Omental fat pad (tissue), 4 donors: ENCODE measurements around the gene RGS2. TPM values are rescaled to one million over a fixed set of nuclear protein-coding genes. Genes with fewer than 3 reads are reported as not detected.

Source experiments
- ATAC-seq: fragments of 150-250 bp; one replicate; pipeline ENCODE4 v1.9.1; 2016; ENCODE audit warnings: mild to moderate bottlenecking, moderate library complexity; ENCODE audit not compliant: low FRiP score
- DNase-seq: peaks from one replicate; pipeline ENCODE4 v3.0.0-alpha.2; 2019; ENCODE audit warnings: low spot score
- CTCF ChIP-seq, 3 donors: fragments of 450-650 bp; IDR thresholded peaks; one replicate each; pipeline ENCODE4 v1.5.1; 2016 to 2017; ENCODE audit warnings: antibody characterized with exemption in 3 of 3, mild to moderate bottlenecking in 3 of 3, moderate library complexity in 2 of 3
- total RNA-seq, 4 donors: library from RNA; depleted of rRNA; stranded (reverse); fragments of >200 nt; gene quantifications; one replicate each; pipeline ENCODE4 v1.1.0, GENCODE V29; 2016

The RGS2 gene
- total RNA-seq, 4 donors from 2014 or later = 92.2 to 375 (median 140) TPM

- ATAC-seq (no peak), DNase-seq (no peak)
- TF ChIP-seq CTCF (IDR thresholded peaks at IDR 0.05) = no peak
Measured at GRCh38 chr1:192811594-192812239, 2.9 kb downstream of the RGS2 start.

- ATAC-seq = no peak
- no peak for DNase-seq
Measured at GRCh38 chr1:192812420-192813209, 3.8 kb downstream of the RGS2 start.

GRCh38 chr1:192814805-192815204, 6.0 kb downstream of the RGS2 start:
- DNase-seq (no peak), ATAC-seq (no peak)
- no peak for TF ChIP-seq CTCF (IDR thresholded peaks at IDR 0.05)

More at GRCh38 chr1:192812420-192813209, 3.8 kb downstream of the RGS2 start:
- no peak for TF ChIP-seq CTCF (IDR thresholded peaks at IDR 0.05)

- DNase-seq (no peak), ATAC-seq (no peak)
- no peak for TF ChIP-seq CTCF (IDR thresholded peaks at IDR 0.05)
Measured at GRCh38 chr1:192817246-192817645, 8.4 kb downstream of the RGS2 start.

- no peak for TF ChIP-seq CTCF (IDR thresholded peaks at IDR 0.05)
- no peak for ATAC-seq
- no peak for DNase-seq
Measured at GRCh38 chr1:192821296-192821695, 12.5 kb downstream of the RGS2 start.

- no peak for TF ChIP-seq CTCF (IDR thresholded peaks at IDR 0.05)
- DNase-seq (no peak), ATAC-seq (no peak)
Measured at GRCh38 chr1:192824511-192824910, 15.7 kb downstream of the RGS2 start.
